Left kidney (tissue), 8 donors: ENCODE data around the gene RBM3. TPM values are rescaled to one million over a fixed set of nuclear protein-coding genes. Genes with fewer than 3 reads are reported as not detected.
A peak's percentile ranks its signal among the peaks of the same experiment; 100 is the strongest.
"Not testable (repeated sequence)": the region's sequence is repeated elsewhere in the genome, so short reads cannot be mapped to it uniquely, and the experiment has no call there.

Source experiments
- DNase-seq: peaks from one replicate; pipeline ENCODE4 v3.0.0-alpha.2; 2013
- long read RNA-seq, 8 donors: transcript quantifications; one replicate each; lab custom pipeline, GENCODE V29; 2026
- polyA plus RNA-seq: library from polyadenylated mRNA; unstranded; fragments of 120-200 nt; gene quantifications from one replicate; pipeline ENCODE4 v1.2.1, GENCODE V29; 2013; ENCODE audit not compliant: insufficient read length

Gene RBM3
- 419 TPM for polyA plus RNA-seq
- long read RNA-seq, donor 1, transcript RBM3-202 (6 exons, 1,130 nt) = minor isoform, 6 of 100 reads
- long read RNA-seq, donor 1, transcript RBM3-203 (7 exons, 2,162 nt) = major isoform, 66 of 100 reads
- long read RNA-seq, donor 1, partial matches to known transcripts = 25 of 100 reads
- long read RNA-seq, donor 1, other reads (novel, unspliced or antisense) = 0 of 100 reads
- long read RNA-seq, donor 2, transcript RBM3-204 (8 exons, 1,375 nt) = minor isoform, 7 of 81 reads
- long read RNA-seq, donor 2, transcript RBM3-203 (7 exons, 2,162 nt) = major isoform, 61 of 81 reads
- long read RNA-seq, donor 2, partial matches to known transcripts = 0 of 81 reads
- long read RNA-seq, donor 2, other reads (novel, unspliced or antisense) = 5 of 81 reads
- long read RNA-seq, donor 3, transcript RBM3-203 (7 exons, 2,162 nt) = major isoform, 86 of 91 reads
- long read RNA-seq, donor 3, partial matches to known transcripts = 0 of 91 reads
- long read RNA-seq, donor 3, other reads (novel, unspliced or antisense) = 0 of 91 reads
- long read RNA-seq, donor 4, partial matches to known transcripts = 0 of 4 reads
- long read RNA-seq, donor 4, other reads (novel, unspliced or antisense) = 0 of 4 reads
- long read RNA-seq, donor 5, transcript RBM3-202 (6 exons, 1,130 nt) = minor isoform, 8 of 176 reads
- long read RNA-seq, donor 5, transcript RBM3-203 (7 exons, 2,162 nt) = major isoform, 135 of 176 reads
- long read RNA-seq, donor 5, partial matches to known transcripts = 16 of 176 reads
- long read RNA-seq, donor 5, other reads (novel, unspliced or antisense) = 11 of 176 reads
- long read RNA-seq, donor 6, transcript RBM3-203 (7 exons, 2,162 nt) = major isoform, 119 of 320 reads
- long read RNA-seq, donor 6, transcript RBM3-211 (2 exons, 951 nt) = minor isoform, 5 of 320 reads
- long read RNA-seq, donor 6, transcript RBM3-202 (6 exons, 1,130 nt) = minor isoform, 5 of 320 reads
- long read RNA-seq, donor 6, partial matches to known transcripts = 189 of 320 reads
- long read RNA-seq, donor 6, other reads (novel, unspliced or antisense) = 0 of 320 reads
- long read RNA-seq, donor 7, transcript RBM3-203 (7 exons, 2,162 nt) = major isoform, 124 of 151 reads
- long read RNA-seq, donor 7, transcript RBM3-206 (3 exons, 947 nt) = minor isoform, 6 of 151 reads
- long read RNA-seq, donor 7, partial matches to known transcripts = 11 of 151 reads
- long read RNA-seq, donor 7, other reads (novel, unspliced or antisense) = 6 of 151 reads
- long read RNA-seq, donor 8, transcript RBM3-203 (7 exons, 2,162 nt) = major isoform, 39 of 48 reads
- long read RNA-seq, donor 8, partial matches to known transcripts = 5 of 48 reads
- long read RNA-seq, donor 8, other reads (novel, unspliced or antisense) = 0 of 48 reads

DNA sequence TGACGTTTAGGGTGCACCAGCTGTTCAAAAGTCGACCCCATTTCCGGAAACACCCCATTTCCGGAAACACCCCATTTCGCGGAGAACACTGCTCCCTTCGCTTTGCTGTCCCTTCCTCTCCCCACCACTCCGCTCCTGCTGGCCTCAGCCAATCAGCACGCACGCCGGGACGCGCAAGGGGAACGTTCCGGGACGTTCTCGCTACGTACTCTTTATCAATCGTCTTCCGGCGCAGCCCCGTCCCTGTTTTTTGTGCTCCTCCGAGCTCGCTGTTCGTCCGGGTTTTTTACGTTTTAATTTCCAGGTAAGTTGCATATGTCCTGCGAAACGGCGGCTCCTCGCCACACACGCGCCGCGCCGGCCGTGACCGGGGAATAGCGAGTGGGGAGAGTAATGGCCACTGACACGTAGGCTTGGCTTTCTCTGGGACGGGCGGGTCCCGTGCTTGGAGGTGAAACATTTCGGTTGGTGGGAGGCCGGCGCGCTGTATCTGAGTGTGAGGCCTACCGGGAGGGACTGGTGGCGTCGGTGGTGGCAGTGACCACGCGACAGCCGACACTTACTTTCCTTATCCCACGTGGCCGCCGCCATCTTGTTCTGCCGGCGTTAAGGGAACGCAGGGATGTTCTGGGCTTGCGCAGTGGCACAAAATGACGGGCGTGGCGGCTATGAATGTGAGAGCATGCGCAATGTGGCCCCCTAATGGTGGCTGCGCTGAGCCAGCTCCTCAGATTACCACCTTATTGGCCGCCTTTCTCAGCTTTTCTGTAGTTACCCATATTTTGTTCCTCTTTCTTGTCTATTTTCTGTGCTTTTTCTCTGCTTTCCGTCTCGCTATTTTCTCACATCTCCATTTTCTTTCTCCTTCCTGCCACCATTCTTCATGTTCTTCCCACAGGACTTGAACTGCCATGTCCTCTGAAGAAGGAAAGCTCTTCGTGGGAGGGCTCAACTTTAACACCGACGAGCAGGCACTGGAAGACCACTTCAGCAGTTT, at the start of gene RBM3:
Gene RBM3, plus strand, starts transcription at position 215 of the 997 bp plus-strand sequence. Its CDS starts 697 bp downstream, at position 912.
- DNase-seq = peak; percentile 87

DNA sequence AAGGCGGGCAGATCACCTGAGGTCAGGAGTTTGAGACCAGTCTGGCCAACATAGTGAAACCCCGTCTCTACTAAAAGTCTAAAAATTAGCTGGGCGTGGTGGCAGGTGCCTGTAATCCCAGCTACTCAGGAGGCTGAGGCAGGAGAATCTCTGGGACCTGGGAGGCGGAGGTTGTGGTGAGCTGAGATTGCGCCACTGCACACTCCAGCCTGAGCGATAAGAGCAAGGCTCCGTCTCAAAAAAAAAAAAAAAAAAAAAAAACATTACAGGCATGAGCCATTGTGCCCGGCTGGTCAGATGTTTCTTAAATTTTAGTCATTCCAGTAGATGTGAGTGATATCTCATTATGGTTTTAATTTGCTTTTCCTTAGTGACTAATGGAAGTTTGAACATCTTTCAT, 48.4 kb upstream of the RBM3 start:
- DNase-seq = not testable (repeated sequence)

DNA sequence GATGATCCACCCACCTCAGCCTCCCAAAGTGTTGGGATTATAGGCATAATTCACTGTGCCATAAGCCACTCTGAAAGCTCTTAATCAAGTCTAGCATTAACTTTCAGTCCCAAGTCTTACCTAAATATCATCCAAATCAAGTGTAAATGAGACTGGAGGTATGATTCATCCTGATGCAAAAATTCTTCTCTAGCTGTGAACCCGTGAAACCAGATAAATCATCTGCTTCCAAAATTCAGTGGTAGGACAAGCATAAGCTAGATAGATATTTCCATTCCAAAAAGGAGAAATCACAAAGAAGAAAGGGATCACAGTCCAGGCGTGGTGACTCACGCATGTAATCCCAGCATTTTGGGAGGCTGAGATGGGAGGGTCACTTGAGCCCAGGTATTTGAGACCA, 43.5 kb upstream of the RBM3 start:
- DNase-seq = no peak

DNA sequence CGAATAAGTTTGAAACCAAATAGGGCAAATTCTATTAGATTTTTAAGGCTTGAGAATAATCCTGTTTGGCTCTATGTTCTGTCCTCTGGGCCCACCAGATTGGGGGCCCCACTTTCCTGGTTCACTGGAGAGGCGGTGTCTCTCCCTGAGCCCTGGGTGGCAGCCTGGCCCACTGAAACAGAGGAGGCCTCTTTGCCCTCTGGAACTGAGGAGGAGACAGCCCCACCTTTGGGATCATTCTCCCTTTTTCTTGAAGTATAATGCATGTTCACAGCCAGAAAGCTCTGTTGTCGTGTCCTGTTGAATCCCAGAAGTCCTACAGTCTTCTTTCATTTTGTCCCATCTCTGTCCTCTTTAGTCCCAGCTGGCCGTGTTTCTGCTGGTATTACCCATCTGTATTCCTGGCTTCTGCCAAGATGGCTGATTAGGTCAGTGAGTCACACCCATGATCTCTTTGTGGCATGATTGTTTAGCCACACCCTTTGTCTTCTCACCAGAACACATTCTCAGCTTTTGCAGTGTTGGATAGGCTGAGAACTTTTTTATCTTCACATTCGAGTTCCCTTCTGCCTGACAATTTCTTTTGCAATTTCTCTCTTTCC, 42.8 kb upstream of the RBM3 start:
- DNase-seq = no peak

DNA sequence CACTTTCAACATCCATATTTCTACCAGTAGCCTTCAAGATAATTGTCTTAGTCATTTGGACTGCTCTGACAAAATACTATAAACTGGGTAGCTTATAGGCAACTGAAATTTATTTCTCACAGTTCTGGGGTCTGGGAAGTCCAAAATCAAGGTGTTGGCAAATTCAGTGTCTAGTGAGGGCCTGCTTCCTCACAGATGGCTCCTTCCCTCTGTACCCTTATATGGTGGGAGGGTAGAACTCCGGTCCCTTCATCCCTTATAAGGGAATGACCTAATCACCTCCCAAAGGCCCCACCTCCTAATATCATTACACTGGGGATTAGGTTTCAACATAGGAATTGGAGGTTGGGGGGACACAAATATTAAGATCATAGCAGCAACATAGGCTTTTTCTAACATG, 42.1 kb upstream of the RBM3 start:
- no peak for DNase-seq

DNA sequence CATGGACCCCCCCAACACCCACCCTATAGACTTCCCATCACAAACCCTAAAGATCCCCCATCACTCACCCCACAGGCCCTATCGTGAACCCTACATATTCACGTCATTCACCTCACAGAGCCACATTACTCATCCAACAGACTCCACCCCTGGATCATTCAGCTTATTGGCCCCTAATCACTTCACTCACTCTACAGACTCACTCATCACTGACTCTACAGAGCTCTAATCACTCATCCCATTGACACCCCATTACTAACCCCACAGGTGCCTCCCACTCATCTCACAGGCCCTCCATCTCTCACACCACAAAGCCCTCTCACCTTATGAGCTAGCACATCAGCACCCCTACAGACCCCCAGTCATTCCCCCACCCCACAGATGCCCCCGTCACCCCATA, 41.1 kb upstream of the RBM3 start:
- no peak for DNase-seq

DNA sequence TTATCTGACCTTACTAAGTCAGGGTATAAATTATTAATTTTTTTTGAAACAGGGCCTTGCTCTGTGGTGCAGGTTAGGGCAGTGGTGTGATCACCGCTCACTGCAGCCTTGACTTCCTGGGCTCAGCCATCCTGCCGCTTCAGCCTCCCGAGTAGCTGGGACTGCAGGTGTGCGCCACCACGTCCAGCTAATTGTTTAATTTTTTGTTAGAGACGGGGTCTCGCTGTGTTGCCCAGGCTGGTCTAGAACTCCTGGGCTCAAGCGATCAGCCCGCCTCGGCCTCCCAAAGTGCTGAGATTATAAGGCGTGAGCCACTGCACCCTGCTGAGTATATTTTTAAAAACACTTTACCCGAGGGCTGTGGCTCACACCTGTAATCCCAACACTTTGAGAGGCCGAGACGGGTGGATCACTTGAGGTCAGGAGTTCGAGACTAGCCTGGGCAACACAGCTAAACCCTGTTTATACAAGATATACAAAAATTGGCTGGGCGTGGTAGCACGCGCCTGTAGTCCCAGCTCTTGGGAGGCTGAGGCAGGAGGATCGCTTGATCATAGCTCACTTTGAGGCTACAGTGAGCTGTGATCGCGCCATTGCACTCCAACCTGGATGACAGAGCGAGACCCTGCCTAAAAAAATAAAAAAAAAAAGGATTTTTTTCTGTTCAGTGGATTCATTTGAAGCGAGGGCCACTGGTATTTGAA, 35.5 kb upstream of the RBM3 start:
- DNase-seq = no peak

DNA sequence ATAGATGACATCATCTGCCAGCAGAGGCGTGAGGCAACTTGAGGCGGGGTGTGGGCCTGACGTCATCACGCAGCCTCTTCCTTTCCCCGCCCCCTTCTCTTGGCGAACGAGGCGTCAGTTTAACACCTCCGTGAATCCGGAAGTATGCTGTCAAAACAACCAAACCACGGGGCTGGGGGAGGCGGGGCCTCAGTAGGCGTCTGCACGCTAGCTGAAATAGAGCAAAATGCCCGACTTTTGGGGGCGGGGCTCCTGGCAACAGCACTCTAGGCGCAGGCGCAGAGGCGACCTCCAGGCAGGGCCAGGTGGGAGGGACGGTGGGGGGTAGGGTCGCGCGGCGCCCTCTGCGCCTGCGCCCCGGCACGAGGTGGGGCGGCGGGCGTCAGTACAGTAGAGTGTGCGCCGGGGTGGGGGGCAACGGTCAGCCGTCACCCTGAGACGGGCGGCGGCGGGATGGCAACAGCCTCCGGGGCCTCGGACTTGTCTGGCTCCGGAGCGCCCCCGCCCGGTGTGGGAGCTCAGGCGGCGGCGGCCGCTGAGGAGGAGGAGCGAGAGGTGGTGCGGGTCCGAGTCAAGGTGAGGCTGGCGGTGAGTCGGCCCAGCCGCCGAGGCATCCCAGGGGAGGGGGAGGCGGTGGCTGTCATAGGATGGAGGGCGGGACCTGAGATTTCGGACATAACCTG, 34.8 kb upstream of the RBM3 start, which contains the start of gene TBC1D25:
Gene TBC1D25, plus strand, starts transcription at position 370 of the 683 bp plus-strand sequence. Its CDS starts 84 bp downstream, at position 454.
- DNase-seq = peak; percentile 93

DNA sequence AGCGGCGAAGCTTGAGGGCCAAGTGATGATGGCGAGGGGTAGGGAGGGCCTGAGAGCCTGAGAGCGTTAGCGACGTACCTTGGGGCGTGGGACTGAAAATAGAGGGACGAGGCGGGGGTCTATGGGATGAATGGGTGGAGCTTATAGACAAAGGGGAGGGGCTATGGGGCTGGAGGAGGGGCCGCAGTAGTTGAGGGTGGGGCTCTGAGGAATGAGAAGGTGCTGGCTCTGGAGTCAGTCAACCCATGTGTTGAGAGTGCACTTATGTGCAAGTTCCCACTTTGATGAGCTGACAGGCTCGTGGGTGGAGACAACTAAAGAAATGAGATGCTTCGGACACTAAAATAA, 34.3 kb upstream of the RBM3 start:
- DNase-seq = no peak

DNA sequence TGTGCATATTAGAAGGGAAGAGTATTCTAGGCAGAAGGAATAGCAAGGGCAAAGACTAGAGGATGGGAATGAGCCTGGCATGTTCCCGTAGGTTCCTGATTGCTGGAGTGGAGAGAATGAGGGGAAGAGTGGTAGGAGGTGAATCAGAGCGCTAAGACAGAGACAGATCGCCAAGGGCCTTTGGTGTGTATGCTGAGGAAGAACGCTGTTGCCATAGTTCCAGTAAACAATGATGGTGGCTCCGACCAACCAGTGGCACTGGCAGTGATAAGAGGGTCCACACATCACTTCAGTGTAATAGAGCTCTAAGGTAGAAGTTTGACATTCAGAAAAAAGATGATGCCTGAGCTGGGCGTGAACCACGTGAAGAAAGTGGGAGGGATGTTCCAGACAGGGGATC, 33.8 kb upstream of the RBM3 start:
- no peak for DNase-seq

DNA sequence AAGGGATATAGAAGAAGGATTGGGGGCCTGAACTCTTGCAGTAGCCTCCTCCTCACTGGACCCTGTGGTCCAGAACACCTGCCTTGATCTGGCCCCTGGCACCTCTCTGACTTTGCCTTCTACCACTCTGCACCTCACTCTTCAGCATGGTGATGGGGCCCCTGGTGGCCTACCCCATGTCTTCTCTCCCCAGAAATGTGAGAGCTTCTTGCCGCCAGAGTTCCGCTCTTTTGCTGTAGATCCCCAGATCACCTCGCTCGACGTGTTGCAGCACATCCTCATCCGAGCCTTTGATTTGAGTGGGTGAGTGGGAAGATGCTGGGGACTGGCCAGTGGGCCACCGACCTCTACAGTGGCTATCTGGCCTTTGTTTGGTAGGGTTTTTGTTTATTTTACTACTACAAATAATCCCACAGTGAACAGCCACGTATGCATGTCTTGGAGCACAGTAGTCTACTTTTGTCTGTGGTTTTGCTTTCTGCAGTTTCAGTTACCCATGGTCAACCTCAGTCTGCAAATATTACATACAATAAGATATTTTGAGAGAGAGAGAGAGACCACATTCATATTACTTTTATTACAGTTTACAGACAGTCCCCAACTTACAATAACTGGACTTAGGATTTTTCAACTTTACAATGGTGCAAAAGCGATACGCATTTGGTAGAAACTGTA, 33.0 kb upstream of the RBM3 start:
- no peak for DNase-seq

DNA sequence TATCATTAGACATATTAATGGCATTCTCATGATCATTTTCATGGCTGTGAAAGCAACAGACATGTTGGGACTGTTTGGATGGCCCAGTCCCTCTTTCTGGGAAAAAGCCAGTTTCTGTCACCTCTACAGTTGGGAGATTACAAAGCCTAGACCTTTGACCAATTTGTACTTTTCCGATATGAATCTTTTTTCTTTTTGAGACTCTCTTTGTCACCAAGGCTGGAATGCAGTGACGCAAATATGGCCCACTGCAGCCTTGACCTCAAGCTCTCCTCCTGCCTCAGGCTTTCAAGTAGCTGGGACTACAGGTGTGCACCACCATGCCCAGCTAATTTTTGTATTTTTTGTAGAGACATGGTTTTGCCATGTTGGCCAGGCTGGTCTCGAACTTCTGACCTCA, 25.4 kb upstream of the RBM3 start:
- DNase-seq = no peak

DNA sequence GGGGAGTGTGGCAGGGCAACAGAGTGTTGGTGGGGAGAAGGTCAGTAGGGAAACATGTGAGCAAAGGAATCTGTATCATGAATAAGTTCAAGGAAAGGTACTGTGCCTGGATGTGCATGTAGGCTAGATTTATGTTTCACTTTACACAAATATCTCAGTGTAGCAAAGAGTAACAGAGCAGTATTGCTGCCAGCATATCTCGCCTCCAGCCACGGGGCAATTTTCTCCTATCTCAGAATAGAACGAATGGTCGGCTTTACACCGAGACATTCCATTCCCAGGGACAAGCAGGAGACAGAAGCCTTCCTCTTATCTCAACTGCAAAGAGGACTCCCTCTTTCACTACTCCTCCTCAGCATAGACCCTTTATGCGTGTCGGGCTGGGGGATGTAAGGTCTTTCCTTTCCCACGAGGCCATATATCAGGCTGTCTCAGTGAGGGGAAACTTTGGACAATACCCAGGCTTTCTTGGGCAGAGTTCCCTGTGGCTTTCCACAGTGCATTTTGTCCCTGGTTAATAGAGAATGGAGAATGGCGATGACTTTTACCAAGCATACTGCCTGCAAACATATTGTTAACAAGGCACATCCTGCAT, 18.5 kb upstream of the RBM3 start:
- not testable (repeated sequence) for DNase-seq

DNA sequence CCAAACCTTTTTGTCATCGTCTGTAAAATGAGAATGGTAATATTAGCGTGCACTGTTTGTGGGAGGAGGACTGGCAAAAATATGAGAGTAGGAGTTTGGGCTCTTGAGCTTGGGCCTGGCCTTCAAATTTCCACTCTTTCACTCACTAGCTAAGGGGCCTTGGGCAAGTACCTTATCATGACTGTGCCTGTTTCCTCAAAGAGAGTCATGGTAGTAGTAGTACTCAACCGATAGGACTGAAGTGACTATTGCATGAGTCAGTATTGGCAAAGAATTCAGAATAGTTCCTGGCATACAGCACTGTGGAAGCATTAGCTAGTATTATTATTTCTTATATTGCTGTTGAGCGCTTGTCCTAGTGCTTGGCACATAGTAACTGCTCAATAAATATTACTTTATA, 16.0 kb upstream of the RBM3 start:
- DNase-seq = no peak

DNA sequence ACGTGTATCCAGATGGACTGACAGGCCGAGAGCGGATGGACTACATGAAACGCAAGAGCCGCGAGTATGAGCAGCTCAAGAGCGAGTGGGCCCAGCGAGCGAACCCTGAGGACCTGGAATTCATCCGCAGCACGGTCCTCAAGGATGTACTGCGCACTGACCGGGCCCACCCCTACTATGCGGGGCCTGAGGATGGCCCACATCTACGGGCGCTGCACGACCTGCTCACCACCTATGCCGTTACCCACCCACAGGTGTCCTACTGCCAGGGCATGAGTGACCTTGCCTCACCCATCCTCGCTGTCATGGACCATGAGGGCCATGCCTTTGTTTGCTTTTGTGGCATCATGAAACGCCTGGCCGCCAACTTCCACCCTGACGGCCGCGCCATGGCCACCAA, 14.6 kb upstream of the RBM3 start:
- DNase-seq = no peak

DNA sequence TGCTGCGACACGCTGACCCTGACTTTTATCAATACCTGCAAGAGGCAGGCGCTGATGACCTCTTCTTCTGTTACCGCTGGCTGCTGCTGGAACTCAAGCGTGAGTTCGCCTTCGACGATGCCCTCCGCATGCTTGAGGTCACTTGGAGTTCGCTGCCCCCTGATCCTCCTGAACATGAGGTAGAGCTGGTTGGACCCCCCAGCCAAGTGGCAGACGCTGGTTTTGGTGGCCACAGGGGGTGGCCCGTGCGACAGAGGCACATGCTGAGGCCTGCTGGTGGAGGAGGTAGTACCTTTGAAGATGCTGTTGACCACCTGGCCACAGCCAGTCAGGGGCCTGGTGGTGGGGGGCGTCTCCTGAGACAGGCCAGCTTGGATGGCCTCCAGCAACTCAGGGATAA, 14.2 kb upstream of the RBM3 start:
- no peak for DNase-seq

DNA sequence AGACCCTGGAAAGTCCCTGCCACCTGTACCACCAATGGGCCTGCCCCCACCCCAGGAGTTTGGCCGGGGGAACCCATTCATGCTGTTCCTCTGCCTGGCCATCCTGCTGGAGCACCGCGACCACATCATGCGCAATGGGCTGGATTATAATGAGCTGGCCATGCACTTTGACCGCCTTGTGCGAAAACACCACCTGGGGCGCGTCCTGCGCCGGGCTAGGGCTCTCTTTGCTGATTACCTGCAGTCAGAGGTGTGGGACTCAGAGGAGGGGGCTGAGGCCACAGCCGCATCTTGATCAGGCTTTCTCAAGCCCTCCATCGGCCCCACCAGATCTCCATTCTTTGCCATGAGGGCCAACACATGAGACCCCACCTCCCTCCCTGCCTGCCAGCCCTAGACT, 13.6 kb upstream of the RBM3 start:
- no peak for DNase-seq

DNA sequence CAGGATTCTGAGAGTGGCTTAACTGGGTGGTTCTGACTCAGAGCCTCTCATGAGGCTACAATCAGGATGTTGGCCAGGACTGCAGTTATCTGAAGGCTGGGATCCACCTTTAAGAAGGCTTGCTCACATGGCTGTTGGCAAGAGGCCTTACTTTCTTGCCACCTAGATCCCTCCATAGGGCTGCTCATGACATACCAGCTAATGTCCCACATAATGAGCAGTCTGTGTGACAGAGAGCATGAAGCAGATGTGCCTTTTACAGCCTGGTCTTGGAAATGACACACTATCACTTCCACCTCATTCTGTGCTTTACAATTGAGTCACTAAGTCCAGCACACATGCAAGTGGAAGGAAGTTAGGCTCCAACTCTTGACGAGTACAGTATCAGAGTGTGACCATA, 4.3 kb upstream of the RBM3 start:
- no peak for DNase-seq
